SK-N-SH (cell line): ENCODE results near the gene PPARD.

ENCODE experiments used
- CTCF ChIP-seq: fragments of 200-600 bp; sonication (generic); IDR thresholded peaks from 2 replicates; pipeline ENCODE4 v1.6.1; 2017; ENCODE audit warnings: antibody characterized with exemption, mild to moderate bottlenecking, moderate library complexity
- EP300 ChIP-seq, 2 experiments: IDR thresholded peaks; 2 replicates each; pipeline versions ENCODE4 v1.4.0 to v1.6.1; 2012; ENCODE audit warnings: borderline replicate concordance in 1 of 2, low read depth in 1 of 2, low read length in 1 of 2
- EZH2phosphoT487 ChIP-seq: fragments of 200-600 bp; sonication (generic); IDR thresholded peaks from 2 replicates; pipeline ENCODE4 v1.6.1; 2017; ENCODE audit warnings: low read depth, mixed run types, mild to moderate bottlenecking, antibody characterized with exemption, moderate library complexity, borderline replicate concordance
- NFIC ChIP-seq: IDR thresholded peaks from 2 replicates; pipeline ENCODE4 v1.4.0; 2012; ENCODE audit warnings: borderline replicate concordance
- POLR2AphosphoS5 ChIP-seq: IDR thresholded peaks from 2 replicates; pipeline ENCODE4 v1.6.1; 2012; ENCODE audit warnings: low read depth, low read length
- YY1 ChIP-seq: IDR thresholded peaks from 2 replicates; pipeline ENCODE4 v1.4.0; 2012; ENCODE audit warnings: low read depth, mild to moderate bottlenecking

GRCh38 chr6:35412102-35412501, 69.7 kb downstream of the PPARD start:
- TF ChIP-seq POLR2AphosphoS5: no peak
- no peak for TF ChIP-seq EP300 (IDR thresholded peaks at IDR 0.05; ENCODE audit: borderline replicate concordance in 1 of 2, low read depth in 1 of 2, low read length in 1 of 2)
- TF ChIP-seq CTCF: no peak
- no peak for TF ChIP-seq EZH2phosphoT487
- no peak for TF ChIP-seq NFIC
- TF ChIP-seq YY1: no peak
